Endothelial cell of hepatic sinusoid (primary cell): ENCODE measurements around the gene APBB1IP.
"Not testable (repeated sequence)": the region's sequence is repeated elsewhere in the genome, so short reads cannot be mapped to it uniquely, and the experiment has no call there.

Experiments used
- in situ Hi-C: cut with HindIII; loops from 2 replicates; pipeline ENCODE4 v1.10.0; 2017; ENCODE audit warnings: low sequenced_read_pairs

APBB1IP gene

GRCh38 chr10:26504429-26504828, 66.3 kb downstream of the APBB1IP start:
- in situ Hi-C loops, result not testable (repeated sequence)

DNA sequence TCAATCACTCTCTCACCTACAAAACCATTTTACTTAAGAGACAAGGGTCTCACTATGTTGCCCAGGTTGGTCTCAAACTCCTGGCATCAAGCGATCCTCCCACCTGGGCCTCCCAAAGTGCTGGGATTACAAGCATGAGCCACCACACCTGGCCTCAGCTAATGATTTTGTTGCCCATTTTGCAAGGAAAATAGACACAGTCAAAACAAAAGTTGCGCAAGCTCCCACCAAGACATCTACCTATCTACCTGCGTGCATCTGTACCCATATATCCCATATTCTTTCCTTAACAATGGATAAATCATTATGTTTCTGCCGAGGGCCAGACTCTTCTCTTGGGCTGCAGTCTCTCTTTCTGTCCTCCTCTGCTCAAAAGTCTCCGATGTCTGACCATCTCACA, 67.3 kb downstream of the APBB1IP start:
- in situ Hi-C loops, result no loop called here

DNA sequence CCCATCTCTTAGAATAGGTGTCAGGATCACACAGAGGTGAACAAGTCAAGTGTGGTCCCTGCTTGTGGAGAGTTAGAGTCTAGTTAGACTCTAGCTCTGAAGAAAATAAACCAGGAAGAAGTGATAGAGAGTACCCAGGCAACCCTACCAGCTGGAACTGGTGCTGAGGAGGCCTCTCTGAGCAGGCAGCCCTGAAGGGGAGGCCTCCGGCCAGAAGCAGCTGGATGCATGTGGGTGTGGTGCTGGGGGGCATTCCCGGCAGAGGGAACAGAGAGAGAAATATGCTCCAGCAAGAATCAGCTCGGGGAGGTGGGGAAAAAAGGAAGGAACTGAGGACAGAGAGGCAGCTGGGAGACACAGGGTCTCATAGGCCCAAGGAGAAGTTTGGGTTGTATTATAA, 68.6 kb downstream of the APBB1IP start:
- in situ Hi-C loops, result no loop called here

- in situ Hi-C loops, result no loop called here
Measured at GRCh38 chr10:26507441-26507840, 69.3 kb downstream of the APBB1IP start.

GRCh38 chr10:26508016-26508415, 69.9 kb downstream of the APBB1IP start:
- in situ Hi-C loops, result no loop called here

GRCh38 chr10:26509307-26509706, 71.2 kb downstream of the APBB1IP start:
- in situ Hi-C loops, result no loop called here

GRCh38 chr10:26513101-26513500, 75.0 kb downstream of the APBB1IP start:
- in situ Hi-C loops, result no loop called here

DNA sequence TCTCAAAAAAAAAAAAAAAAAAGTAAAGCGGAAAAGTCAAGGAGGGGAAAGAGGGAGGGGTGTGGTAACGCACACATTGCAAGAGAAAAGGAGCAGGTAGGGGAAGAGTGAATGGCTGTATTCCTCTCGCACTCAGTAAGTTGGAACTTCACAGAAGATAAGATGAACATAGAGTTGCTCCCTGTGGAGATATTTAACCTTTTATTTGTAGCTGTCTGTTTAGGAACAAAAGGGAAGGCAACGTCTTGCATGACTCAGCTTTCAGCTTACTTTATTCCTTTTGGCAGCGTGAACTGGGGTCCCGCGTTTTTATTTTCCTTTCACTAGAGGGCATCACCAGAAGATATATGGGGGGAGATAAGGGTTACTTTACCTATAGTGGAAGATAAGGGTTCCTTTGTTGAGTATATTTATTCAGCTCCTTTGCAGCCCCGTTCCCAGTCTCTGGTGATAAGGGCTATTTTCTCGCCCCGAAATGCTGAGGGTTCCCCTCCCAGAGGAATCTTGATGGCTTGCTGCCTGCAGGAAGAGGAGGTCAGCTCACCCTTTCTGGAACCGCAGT, 78.5 kb downstream of the APBB1IP start:
- in situ Hi-C loops, result no loop called here

DNA sequence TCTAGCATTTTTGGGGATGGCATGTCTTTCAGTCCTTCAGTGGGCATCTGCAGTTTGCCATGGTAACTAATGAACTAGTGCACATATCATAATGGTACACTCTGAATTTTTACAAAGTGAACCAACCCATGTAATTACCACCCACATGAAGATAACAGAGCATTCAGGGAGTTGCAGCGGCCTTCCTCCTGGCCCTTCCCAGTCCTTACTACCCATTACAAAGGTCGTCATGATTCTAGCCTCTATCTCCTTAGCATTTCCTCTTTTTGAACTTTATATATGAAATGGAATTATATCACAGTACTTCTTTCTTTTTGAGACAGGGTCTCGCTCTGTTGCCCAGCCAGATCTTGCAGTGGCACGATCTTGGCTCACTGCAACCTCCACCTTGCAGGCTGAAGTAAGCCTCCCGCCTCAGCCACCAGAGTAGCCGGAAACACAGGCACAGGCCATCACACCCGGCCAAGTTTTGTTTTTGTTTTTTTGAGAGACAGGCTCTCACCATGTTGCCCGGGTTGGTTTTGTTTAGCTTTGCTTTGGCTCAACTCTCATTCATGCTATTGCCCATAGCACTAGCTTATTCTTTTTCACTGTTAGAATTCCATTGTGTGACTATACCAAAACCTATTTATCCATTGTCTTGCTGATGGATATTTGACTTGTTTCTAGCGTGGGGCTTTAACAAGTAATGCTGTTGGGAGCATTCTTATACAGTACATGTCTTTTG, 79.2 kb downstream of the APBB1IP start:
- in situ Hi-C loops, result no loop called here

- in situ Hi-C loops, result no loop called here
Measured at GRCh38 chr10:26519803-26520202, 81.7 kb downstream of the APBB1IP start.

GRCh38 chr10:26520575-26520974, 82.4 kb downstream of the APBB1IP start:
- in situ Hi-C loops, result no loop called here

- in situ Hi-C loops, result no loop called here
Measured at GRCh38 chr10:26524161-26524896, 86.2 kb downstream of the APBB1IP start.

DNA sequence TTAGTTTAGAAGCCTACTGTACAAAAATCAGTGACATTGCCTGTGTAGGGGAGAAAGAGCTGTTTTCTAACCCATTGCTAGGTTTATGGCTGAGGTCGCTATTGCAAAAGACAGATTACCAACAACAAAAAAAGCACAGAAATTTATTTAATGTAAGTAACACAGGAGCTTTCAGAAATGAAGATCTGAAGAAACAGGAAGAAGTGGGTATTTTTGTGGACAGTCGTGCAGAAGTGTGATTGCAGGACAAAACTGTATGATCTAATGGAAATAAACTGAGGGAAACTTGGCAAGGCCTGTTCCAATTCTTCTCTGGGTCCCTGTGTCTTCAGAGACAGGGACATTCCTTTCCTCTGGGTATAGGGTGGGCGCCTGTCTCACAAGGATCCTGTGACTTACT, 87.4 kb downstream of the APBB1IP start:
- in situ Hi-C loops, result no loop called here

DNA sequence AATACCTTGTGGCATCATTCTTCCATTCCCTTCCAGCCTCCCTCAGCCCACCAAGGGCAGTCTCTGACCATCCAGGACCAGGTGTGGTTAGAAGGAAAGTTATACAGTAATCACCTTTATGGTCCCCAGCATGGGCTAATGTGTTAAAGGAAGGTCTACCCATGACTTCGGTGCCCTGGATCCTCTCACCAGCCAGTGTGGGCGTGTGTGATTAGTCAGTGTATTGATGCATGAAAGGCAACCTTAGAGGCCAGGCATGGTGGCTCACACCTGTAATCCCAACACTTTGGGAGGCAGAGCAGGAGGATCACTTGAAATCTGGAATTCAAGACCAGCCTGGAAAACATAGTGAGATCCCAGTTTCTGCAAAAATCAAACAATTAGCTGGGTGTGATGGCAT, 88.9 kb downstream of the APBB1IP start:
- in situ Hi-C loops, result no loop called here

DNA sequence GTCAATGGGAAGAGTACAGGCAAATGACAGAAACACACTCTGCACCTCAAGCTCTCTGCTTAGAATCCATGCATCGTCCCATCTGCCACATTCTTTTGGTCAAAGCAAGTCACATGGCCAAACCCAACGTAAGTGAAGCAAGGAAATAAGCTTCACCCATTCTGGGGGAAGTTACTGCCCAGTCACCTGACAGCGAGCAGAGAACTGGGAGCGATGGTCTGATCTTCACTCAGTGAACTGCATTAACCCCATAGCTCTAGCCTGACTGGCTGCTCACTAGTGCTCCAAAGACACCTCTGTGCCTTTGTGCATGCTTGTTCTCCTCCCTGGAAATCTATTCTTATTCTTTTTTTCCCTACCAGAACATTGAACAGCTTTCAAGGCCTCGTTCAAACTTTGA, 89.9 kb downstream of the APBB1IP start:
- in situ Hi-C loops, result no loop called here

DNA sequence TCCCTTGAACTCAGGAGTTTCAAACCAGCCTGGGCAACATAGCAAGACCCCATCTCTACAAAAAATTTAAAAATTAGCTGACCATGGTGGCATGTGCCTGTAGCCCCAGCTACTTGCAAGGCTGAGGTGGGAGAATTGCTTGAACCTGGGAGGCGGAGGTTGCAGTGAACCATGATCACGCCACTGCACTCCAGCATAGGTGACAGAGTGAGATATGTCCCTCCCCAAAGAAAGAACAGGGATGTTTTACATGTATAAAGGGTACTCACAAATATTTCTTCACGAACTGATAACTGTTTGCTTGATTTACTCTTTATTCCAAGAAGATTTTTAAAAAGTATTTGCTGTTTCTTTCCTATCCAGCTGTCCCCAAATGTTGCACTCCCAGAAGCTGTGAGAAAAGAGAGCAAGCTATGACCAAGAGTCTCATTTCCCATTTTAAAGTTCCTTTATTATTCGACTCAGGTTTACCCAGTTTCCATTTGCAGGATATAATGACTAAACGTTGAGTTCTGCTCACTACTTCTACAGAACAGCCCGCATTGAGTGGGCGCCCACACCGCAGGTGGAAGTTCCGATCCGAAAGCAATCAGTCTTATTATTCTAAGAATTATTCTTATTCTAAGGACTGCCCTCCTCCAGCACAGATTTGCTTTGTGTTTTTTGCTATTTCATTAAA, 90.7 kb downstream of the APBB1IP start:
- in situ Hi-C loops, result no loop called here

- in situ Hi-C loops, result no loop called here
Measured at GRCh38 chr10:26534384-26534783, 96.2 kb downstream of the APBB1IP start.

- in situ Hi-C loops, result no loop called here
Measured at GRCh38 chr10:26540601-26541000, 102.5 kb downstream of the APBB1IP start.

DNA sequence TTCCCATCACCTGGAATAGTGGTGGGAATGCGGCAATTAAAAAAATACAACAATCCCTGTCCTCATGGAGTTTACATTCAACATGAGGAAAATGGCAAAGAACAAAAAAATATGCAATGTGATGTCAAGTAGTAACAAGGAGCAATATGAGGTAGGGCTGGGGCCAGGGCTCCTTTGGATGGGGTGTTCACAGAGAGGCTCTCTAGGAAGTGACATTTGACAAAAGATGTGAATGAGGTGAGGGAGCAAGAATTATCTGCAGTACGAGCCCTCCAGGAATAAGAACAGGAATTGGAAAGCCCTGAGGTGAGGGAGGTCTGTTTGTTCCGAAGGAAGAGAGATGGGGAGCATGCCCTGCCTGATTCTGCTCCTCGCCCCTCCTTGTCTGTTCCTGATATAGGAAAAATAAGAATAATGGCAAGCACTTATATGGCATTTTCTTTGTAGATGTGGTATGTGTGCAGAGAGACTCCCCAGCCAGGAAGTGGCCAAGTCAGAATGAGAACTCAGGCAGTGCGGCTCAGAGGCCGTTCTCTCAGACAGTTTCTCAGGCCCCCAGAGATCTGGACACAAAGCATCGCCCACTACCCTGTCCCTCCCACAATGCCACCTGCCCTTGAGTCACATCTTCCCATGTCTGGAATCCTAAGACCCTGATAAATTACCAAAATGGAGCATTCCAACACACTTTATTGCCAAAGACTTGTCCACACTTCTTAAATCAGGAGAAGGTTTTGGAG, 105.6 kb downstream of the APBB1IP start:
- in situ Hi-C loops, result no loop called here

DNA sequence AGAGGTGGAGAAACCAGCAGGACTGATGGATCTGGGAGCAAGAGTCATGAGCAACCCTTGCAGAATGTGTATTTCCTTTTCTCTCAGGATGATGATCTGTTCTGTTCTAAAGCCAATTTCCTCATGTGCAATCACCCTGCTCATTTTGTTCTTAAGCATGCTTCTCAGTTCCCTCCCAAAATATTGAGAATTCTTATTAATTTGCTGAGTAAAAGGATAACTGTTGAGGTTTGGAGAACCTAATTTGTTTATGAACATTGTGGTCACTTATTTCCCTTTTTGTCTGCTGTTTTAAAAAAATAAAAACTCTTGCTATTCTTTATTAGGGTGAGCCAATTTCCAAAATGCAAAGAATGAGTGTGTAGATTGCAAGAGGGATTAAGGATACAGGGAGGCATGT, 106.8 kb downstream of the APBB1IP start:
- in situ Hi-C loops, result no loop called here
